Neural progenitor cell (in vitro differentiated cells): ENCODE results near the gene UBTD1.

Source experiments
- CTCF ChIP-seq: fragments of 200-600 bp; sonication (generic); IDR thresholded peaks from 2 replicates; pipeline ENCODE4 v1.5.1; 2017; ENCODE audit warnings: antibody characterized with exemption, mild to moderate bottlenecking
- EZH2 ChIP-seq: fragments of 200-600 bp; sonication (generic); IDR thresholded peaks from 2 replicates; pipeline ENCODE4 v1.6.1; 2017; ENCODE audit warnings: antibody characterized with exemption, mild to moderate bottlenecking, moderate library complexity
- EZH2phosphoT487 ChIP-seq: fragments of 200-600 bp; sonication (generic); IDR thresholded peaks from 2 replicates; pipeline ENCODE4 v1.6.1; 2017; ENCODE audit warnings: antibody characterized with exemption

GRCh38 chr10:97468162-97468561 is 30.6 kb upstream of the UBTD1 start:
- TF ChIP-seq CTCF (no peak), EZH2 (no peak), EZH2phosphoT487 (no peak)
